A549 treated with CORT108297 at 1 μM for 4 hours (cell line): Measurements from ENCODE around the gene MYDGF. TPM values are rescaled to one million over a fixed set of nuclear protein-coding genes. Genes with fewer than 3 reads are reported as not detected.

Experiments used
- total RNA-seq: library from RNA; stranded (reverse); fragments of 200-300 nt; extraction: Qiagen RNA extraction; gene quantifications from 5 replicates; pipeline ENCODE4 v1.2.3, GENCODE V29; 2022

Gene MYDGF
- total RNA-seq, result 110 to 145 TPM (median 139 TPM) in 5 replicates

DNA sequence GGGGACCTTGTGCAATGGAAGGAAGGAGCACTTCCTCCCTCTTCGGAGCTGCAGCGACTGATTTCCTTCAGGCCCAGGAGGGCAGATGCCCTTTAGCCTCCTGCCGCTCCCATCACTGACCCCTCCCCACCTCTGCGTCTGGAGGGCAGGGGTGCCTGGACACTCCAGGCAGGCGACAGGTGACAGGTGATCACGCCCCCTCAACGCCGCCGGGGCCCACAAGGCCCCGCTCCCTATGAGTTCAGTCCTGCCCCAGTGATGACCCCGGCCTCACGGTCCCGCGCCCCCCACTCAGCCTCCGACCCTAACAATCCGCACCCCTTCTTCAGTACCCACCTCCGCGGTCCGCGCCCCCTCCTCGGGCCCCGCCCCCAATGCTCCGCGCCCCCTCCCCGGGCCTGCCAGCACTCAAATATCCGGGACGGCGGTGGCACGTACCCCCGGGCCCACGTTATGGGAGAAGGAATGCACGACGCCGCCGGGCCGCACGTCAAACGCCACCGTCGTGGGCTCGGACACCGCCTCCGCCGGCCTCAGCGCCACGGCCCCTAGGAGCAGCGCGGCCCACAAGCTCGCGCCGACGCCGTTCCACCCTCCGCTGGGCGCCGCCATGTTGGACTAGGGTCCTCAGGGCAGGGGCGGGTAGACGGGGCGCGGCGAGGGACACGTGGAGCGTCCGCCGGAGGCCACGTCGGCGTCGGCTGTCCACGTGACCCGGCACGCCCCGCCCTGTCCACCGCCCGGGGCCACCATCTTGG lies at the start of gene MYDGF:
MYDGF (minus strand) TSS at position 620 of the 758 bp plus-strand sequence; CDS start at position 612, 8 bp downstream.

DNA sequence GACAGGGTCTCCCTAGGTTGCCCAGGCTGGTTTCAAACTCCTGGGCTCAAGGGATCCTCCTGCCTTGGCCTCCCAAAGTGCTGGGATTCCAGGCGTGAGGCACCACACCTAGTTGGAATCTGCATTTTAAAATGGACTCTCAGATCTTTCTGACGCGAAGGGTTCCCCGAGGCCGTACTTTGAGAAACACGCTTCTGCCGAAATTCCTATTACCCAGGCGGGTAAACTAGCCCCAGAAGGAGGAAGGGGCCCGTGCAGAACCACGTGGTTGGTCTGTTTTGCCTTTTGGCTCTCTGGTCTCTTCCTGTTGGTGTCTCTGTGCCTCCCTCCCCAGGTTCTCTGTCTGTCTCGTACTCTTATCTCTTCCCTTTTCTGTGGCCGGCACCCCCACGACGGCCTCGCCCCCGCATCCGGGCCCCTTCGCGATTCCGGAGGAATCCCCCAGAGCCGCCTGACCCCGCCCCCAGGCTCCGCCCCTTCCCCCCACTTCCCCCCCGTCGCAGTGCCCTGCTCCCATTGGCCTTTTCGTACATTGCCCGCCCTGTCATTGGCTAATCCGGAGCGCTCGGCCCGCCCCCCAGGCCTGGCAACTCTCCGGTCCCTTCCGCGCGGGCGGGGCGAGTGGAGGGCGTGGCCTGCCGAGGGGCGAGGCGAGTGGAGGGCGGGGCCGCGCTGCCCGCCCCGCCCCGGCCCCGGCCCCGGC lies 31.2 kb downstream of the MYDGF start, which contains the start of gene TNFAIP8L1:
TNFAIP8L1 (plus strand) TSS at position 689 of the 703 bp plus-strand sequence. CDS start 12,354 bp downstream, outside the sequence.

Other genes with a start within 250 kb of the MYDGF start
- 34.8 to 65.2 TPM (median 58.0 TPM) in 5 replicates for gene UBXN6, start 212.5 kb downstream of the MYDGF start, total RNA-seq
- 22.8 to 30.9 TPM (median 28.5 TPM) in 5 replicates for gene HDGFL2, start 198.0 kb downstream of the MYDGF start, total RNA-seq
- 0.12 to 0.32 TPM (median 0.25 TPM) in 5 replicates for gene PLIN4, start 151.9 kb downstream of the MYDGF start, total RNA-seq
- gene PLIN5, start 135.1 kb downstream of the MYDGF start, total RNA-seq, result 0.10 to 0.34 TPM (median 0.26 TPM) in 3 of 5 replicates, not detected in the others
- gene LRG1, start 130.3 kb downstream of the MYDGF start, total RNA-seq, result 0.07 to 0.25 TPM (median 0.09 TPM) in 4 of 5 replicates, not detected in the other
- 4.4 to 6.5 TPM (median 6.1 TPM) in 5 replicates for gene SEMA6B, start 110.7 kb downstream of the MYDGF start, total RNA-seq
- 3.5 to 4.9 TPM (median 4.5 TPM) in 5 replicates for gene TNFAIP8L1, start 30.8 kb downstream of the MYDGF start, total RNA-seq
- gene DPP9, start 53.5 kb upstream of the MYDGF start, total RNA-seq, result 57.7 to 68.5 TPM (median 64.4 TPM) in 5 replicates
- 5.1 to 5.7 TPM (median 5.4 TPM) in 5 replicates for gene FEM1A, start 121.4 kb upstream of the MYDGF start, total RNA-seq
- gene TICAM1, start 161.4 kb upstream of the MYDGF start, total RNA-seq, result 7.3 to 10.1 TPM (median 9.4 TPM) in 5 replicates
- 105 to 136 TPM (median 127 TPM) in 5 replicates for gene PLIN3, start 197.3 kb upstream of the MYDGF start, total RNA-seq
- gene ARRDC5, start 232.6 kb upstream of the MYDGF start, total RNA-seq, result not detected in 5 replicates
- gene UHRF1, start 239.2 kb upstream of the MYDGF start, total RNA-seq, result 42.9 to 49.8 TPM (median 46.6 TPM) in 5 replicates